GM18520 (cell line): ENCODE results near the gene GPC5.
"Not testable (repeated sequence)": the region's sequence is repeated elsewhere in the genome, so short reads cannot be mapped to it uniquely, and the experiment has no call there.

Experiments
- ATAC-seq: cut with Tn5 transposase; IDR thresholded peaks from one replicate; pipeline ENCODE4 v1.9.1; 2021; ENCODE audit not compliant: unreplicated experiment

The GPC5 gene

GRCh38 chr13:91762957-91763356, 364.5 kb downstream of the GPC5 start:
- ATAC-seq = no peak

- ATAC-seq = no peak
Observed at GRCh38 chr13:91764527-91764926, 366.1 kb downstream of the GPC5 start.

- no peak for ATAC-seq
Observed at GRCh38 chr13:91767651-91768050, 369.2 kb downstream of the GPC5 start.

GRCh38 chr13:91768746-91769145, 370.3 kb downstream of the GPC5 start:
- no peak for ATAC-seq

- no peak for ATAC-seq
Observed at GRCh38 chr13:91771229-91771628, 372.8 kb downstream of the GPC5 start.

- no peak for ATAC-seq
Observed at GRCh38 chr13:91773591-91774227, 375.3 kb downstream of the GPC5 start.

GRCh38 chr13:91774397-91774796, 376.0 kb downstream of the GPC5 start:
- ATAC-seq = no peak

GRCh38 chr13:91776611-91777193, 378.3 kb downstream of the GPC5 start:
- no peak for ATAC-seq

- no peak for ATAC-seq
Observed at GRCh38 chr13:91778123-91778522, 379.7 kb downstream of the GPC5 start.

- not testable (repeated sequence) for ATAC-seq
Observed at GRCh38 chr13:91781982-91782691, 383.7 kb downstream of the GPC5 start.

- ATAC-seq = peak; percentile 90
Observed at GRCh38 chr13:91785431-91786119, 387.2 kb downstream of the GPC5 start.

GRCh38 chr13:91792054-91792453, 393.6 kb downstream of the GPC5 start:
- ATAC-seq = no peak

- no peak for ATAC-seq
Observed at GRCh38 chr13:91797567-91797966, 399.1 kb downstream of the GPC5 start.

- not testable (repeated sequence) for ATAC-seq
Observed at GRCh38 chr13:91798338-91798737, 399.9 kb downstream of the GPC5 start.

GRCh38 chr13:91801772-91802171, 403.4 kb downstream of the GPC5 start:
- ATAC-seq = not testable (repeated sequence)

- no peak for ATAC-seq
Observed at GRCh38 chr13:91802957-91803356, 404.5 kb downstream of the GPC5 start.

- no peak for ATAC-seq
Observed at GRCh38 chr13:91804724-91805123, 406.3 kb downstream of the GPC5 start.

GRCh38 chr13:91805605-91806004, 407.2 kb downstream of the GPC5 start:
- no peak for ATAC-seq

- no peak for ATAC-seq
Observed at GRCh38 chr13:91809161-91809560, 410.7 kb downstream of the GPC5 start.

GRCh38 chr13:91813253-91813652, 414.8 kb downstream of the GPC5 start:
- ATAC-seq = no peak

GRCh38 chr13:91816263-91816807, 417.9 kb downstream of the GPC5 start:
- no peak for ATAC-seq
